Stimulated activated naive CD4-positive, alpha-beta T cell treated with Interleukin-2 at 50 U/mL for 16 hours (primary cell): ENCODE results near the gene CTNNA2.

Source experiments
- DNase-seq: peaks from one replicate; lab custom pipeline; 2025; lab: John Stamatoyannopoulos, UW

Gene CTNNA2

GRCh38 chr2:79612999-79613398 lies 100.1 kb downstream of the CTNNA2 start:
- DNase-seq, result no peak

- DNase-seq, result no peak
Measured at GRCh38 chr2:79619442-79619841, 106.6 kb downstream of the CTNNA2 start.

GRCh38 chr2:79619976-79620375 lies 107.1 kb downstream of the CTNNA2 start:
- DNase-seq, result no peak

- DNase-seq, result no peak
Measured at GRCh38 chr2:79620679-79621078, 107.8 kb downstream of the CTNNA2 start.

GRCh38 chr2:79621252-79621651 lies 108.4 kb downstream of the CTNNA2 start:
- DNase-seq, result no peak

GRCh38 chr2:79621755-79622154 lies 108.9 kb downstream of the CTNNA2 start:
- no peak for DNase-seq

GRCh38 chr2:79622508-79622907 lies 109.7 kb downstream of the CTNNA2 start:
- no peak for DNase-seq

- no peak for DNase-seq
Measured at GRCh38 chr2:79627237-79627636, 114.4 kb downstream of the CTNNA2 start.

- no peak for DNase-seq
Measured at GRCh38 chr2:79630060-79630459, 117.2 kb downstream of the CTNNA2 start.

GRCh38 chr2:79630972-79631557 lies 118.2 kb downstream of the CTNNA2 start:
- DNase-seq, result no peak

GRCh38 chr2:79638410-79638809 lies 125.6 kb downstream of the CTNNA2 start:
- DNase-seq, result no peak

GRCh38 chr2:79638954-79639353 lies 126.1 kb downstream of the CTNNA2 start:
- no peak for DNase-seq

GRCh38 chr2:79640001-79640400 lies 127.2 kb downstream of the CTNNA2 start:
- DNase-seq, result no peak

- DNase-seq, result no peak
Measured at GRCh38 chr2:79649531-79649930, 136.7 kb downstream of the CTNNA2 start.

- no peak for DNase-seq
Measured at GRCh38 chr2:79660557-79660956, 147.7 kb downstream of the CTNNA2 start.

GRCh38 chr2:79665091-79665490 lies 152.2 kb downstream of the CTNNA2 start:
- DNase-seq, result no peak

- no peak for DNase-seq
Measured at GRCh38 chr2:79666430-79666829, 153.6 kb downstream of the CTNNA2 start.

GRCh38 chr2:79669714-79670113 lies 156.9 kb downstream of the CTNNA2 start:
- no peak for DNase-seq

GRCh38 chr2:79670198-79670597 lies 157.3 kb downstream of the CTNNA2 start:
- DNase-seq, result no peak

GRCh38 chr2:79686884-79687283 lies 174.0 kb downstream of the CTNNA2 start:
- DNase-seq, result no peak

- no peak for DNase-seq
Measured at GRCh38 chr2:79695248-79695647, 182.4 kb downstream of the CTNNA2 start.

- no peak for DNase-seq
Measured at GRCh38 chr2:79697200-79697599, 184.3 kb downstream of the CTNNA2 start.

GRCh38 chr2:79700651-79701050 lies 187.8 kb downstream of the CTNNA2 start:
- DNase-seq, result no peak

- no peak for DNase-seq
Measured at GRCh38 chr2:79702905-79703304, 190.1 kb downstream of the CTNNA2 start.

GRCh38 chr2:79711098-79711497 lies 198.2 kb downstream of the CTNNA2 start:
- DNase-seq, result no peak
